Measurements from ENCODE around the gene MFAP2. TPM values are rescaled to one million over a fixed set of nuclear protein-coding genes. Genes with fewer than 3 reads are reported as not detected.

MFAP2 gene
- total RNA-seq, 1 experiment from 2014 or later: 27.2 TPM

GRCh38 chr1:16927711-16928485, 52.5 kb downstream of the MFAP2 start:
- no peak for DNase-seq (ENCODE audit: low spot score)
- no peaks in the 10 kb centered on the region for H3K36me3 ChIP-seq (ENCODE audit: insufficient read depth, low read length, poor library complexity, severe bottlenecking)
- intact Hi-C loops (cut with micrococcal nuclease; ENCODE audit: unreplicated experiment): no loop called here
- no peak overlapping the region for H3K27ac ChIP-seq (ENCODE audit: low read depth, low read length, poor library complexity, severe bottlenecking)
- ChIA-PET POLR2A (ENCODE audit: low non-redundant PET) (no interaction called here), CTCF (no interaction called here)
- H3K9me3 ChIP-seq (ENCODE audit: low read depth, low read length, poor library complexity, severe bottlenecking): no peaks in the 10 kb centered on the region
- no peaks in the 10 kb centered on the region for H3K4me1 ChIP-seq (ENCODE audit: insufficient read depth, low read length, poor library complexity, severe bottlenecking)
- no peak overlapping the region for H3K4me3 ChIP-seq (ENCODE audit: low read depth, low read length, poor library complexity, severe bottlenecking)
- no peak for TF ChIP-seq EZH2 (IDR thresholded peaks at IDR 0.05; ENCODE audit: borderline replicate concordance, low read depth, low read length, poor library complexity, severe bottlenecking)
- no peaks in the 10 kb centered on the region for H3K27me3 ChIP-seq (replicated peaks; ENCODE audit: insufficient read depth, low read depth, low read length, poor library complexity)
- no TSS peak for BruUV-seq (replicated peaks)

GRCh38 chr1:16927256-16927655, 53.2 kb downstream of the MFAP2 start:
- H3K36me3 ChIP-seq (ENCODE audit: insufficient read depth, low read length, poor library complexity, severe bottlenecking): no peaks in the 10 kb centered on the region
- intact Hi-C loops (cut with micrococcal nuclease; ENCODE audit: unreplicated experiment): no loop called here
- no peaks in the 10 kb centered on the region for H3K27me3 ChIP-seq (replicated peaks; ENCODE audit: insufficient read depth, low read depth, low read length, poor library complexity)
- H3K4me1 ChIP-seq (ENCODE audit: insufficient read depth, low read length, poor library complexity, severe bottlenecking): peaks cover 4% of the 10 kb centered on the region
- CTCF ChIA-PET: no interaction called here
- H3K4me3 ChIP-seq (ENCODE audit: low read depth, low read length, poor library complexity, severe bottlenecking): no peak overlapping the region
- DNase-seq (ENCODE audit: low spot score): no peak
- BruUV-seq (replicated peaks): no TSS peak
- H3K27ac ChIP-seq (ENCODE audit: low read depth, low read length, poor library complexity, severe bottlenecking): no peak overlapping the region
- TF ChIP-seq CTCF (conservative IDR thresholded peaks at IDR 0.05; ENCODE audit: low read depth, low read length): no peak
- TF ChIP-seq EZH2 (IDR thresholded peaks at IDR 0.05; ENCODE audit: borderline replicate concordance, low read depth, low read length, poor library complexity, severe bottlenecking): no peak
- POLR2A ChIA-PET (ENCODE audit: low non-redundant PET): no interaction called here
- no peaks in the 10 kb centered on the region for H3K9me3 ChIP-seq (ENCODE audit: low read depth, low read length, poor library complexity, severe bottlenecking)

- no peaks in the 10 kb centered on the region for H3K27me3 ChIP-seq (replicated peaks; ENCODE audit: insufficient read depth, low read depth, low read length, poor library complexity)
- intact Hi-C loops (cut with micrococcal nuclease; ENCODE audit: unreplicated experiment): no loop called here
- BruUV-seq (replicated peaks): no TSS peak
- no peaks in the 10 kb centered on the region for H3K36me3 ChIP-seq (ENCODE audit: insufficient read depth, low read length, poor library complexity, severe bottlenecking)
- H3K9me3 ChIP-seq (ENCODE audit: low read depth, low read length, poor library complexity, severe bottlenecking): no peaks in the 10 kb centered on the region
- peak; percentile 40 for DNase-seq (ENCODE audit: low spot score)
- peaks cover 10% of the 10 kb centered on the region for H3K4me1 ChIP-seq (ENCODE audit: insufficient read depth, low read length, poor library complexity, severe bottlenecking)
- POLR2A ChIA-PET (ENCODE audit: low non-redundant PET): no interaction called here
- CTCF ChIA-PET: no interaction called here
- TF ChIP-seq CTCF (conservative IDR thresholded peaks at IDR 0.05; ENCODE audit: low read depth, low read length): no peak
- no peak for TF ChIP-seq EZH2 (IDR thresholded peaks at IDR 0.05; ENCODE audit: borderline replicate concordance, low read depth, low read length, poor library complexity, severe bottlenecking)
- no peak overlapping the region for H3K4me3 ChIP-seq (ENCODE audit: low read depth, low read length, poor library complexity, severe bottlenecking)
- H3K27ac ChIP-seq (ENCODE audit: low read depth, low read length, poor library complexity, severe bottlenecking): no peak overlapping the region
These were observed 53.8 kb downstream of the MFAP2 start for GRCh38 chr1:16926491-16927073.

Data from A673 (cell line).